Breast epithelium (tissue), 4 donors: Measurements from ENCODE around the gene TIAM2. TPM values are rescaled to one million over a fixed set of nuclear protein-coding genes. Genes with fewer than 3 reads are reported as not detected.

Experiments
- DNase-seq, 2 donors: peaks; one replicate each; pipeline ENCODE4 v3.0.0-alpha.2; 2019; ENCODE audit warnings: low spot score in 2 of 2
- H3K27ac ChIP-seq, 2 donors: fragments of 200-600 bp; sonication (generic) in 1 of 2; one replicate each; pipeline ENCODE4 v1.5.1; 2016 to 2019; ENCODE audit warnings: mild to moderate bottlenecking in 1 of 2
- H3K27me3 ChIP-seq, 2 donors: fragments of 200-600 bp; sonication (generic) in 1 of 2; one replicate each; pipeline versions ENCODE4 v1.5.1 to v1.6.0; 2017 to 2019; ENCODE audit warnings: control low read depth in 1 of 2, mild to moderate bottlenecking in 1 of 2
- H3K36me3 ChIP-seq: fragments of 200-600 bp; one replicate; pipeline ENCODE4 v1.5.1; 2019
- H3K4me1 ChIP-seq, 2 donors: fragments of 200-600 bp; sonication (generic); one replicate each; pipeline ENCODE4 v1.5.1; 2016 to 2019; ENCODE audit warnings: control low read depth in 1 of 2
- H3K4me3 ChIP-seq, 3 donors: fragments of 200-600 bp; sonication (generic); 1 replicate in 2 of 3; 2 replicates in 1 of 3; pipeline ENCODE4 v1.5.1; 2016 to 2019; ENCODE audit warnings: mild to moderate bottlenecking in 3 of 3, moderate library complexity in 2 of 3
- H3K9me3 ChIP-seq, 2 donors: fragments of 200-600 bp; sonication (generic) in 1 of 2; one replicate each; pipeline ENCODE4 v1.5.1; 2016 to 2019; ENCODE audit warnings: control low read depth in 1 of 2
- POLR2A ChIP-seq: fragments of 450-650 bp; IDR thresholded peaks from one replicate; pipeline ENCODE4 v1.6.1; 2016; ENCODE audit warnings: antibody characterized with exemption, mild to moderate bottlenecking, moderate library complexity
- POLR2AphosphoS5 ChIP-seq, 3 donors: sonication (generic); formaldehyde crosslinking; IDR thresholded peaks; one replicate each; pipeline ENCODE4 v1.6.1; 2017; ENCODE audit warnings: antibody characterized with exemption in 3 of 3
- intact Hi-C: fragments of 100-400 bp; cut with DNase I; formaldehyde crosslinking; loops from one replicate; pipeline ENCODE4 v1.15.1; 2023; ENCODE audit warnings: low total_unique reads
- total RNA-seq, 3 donors: library from RNA; depleted of rRNA; stranded (reverse); fragments of >200 nt; gene quantifications; one replicate each; pipeline ENCODE4 v1.1.0, GENCODE V29; 2016
- TF ChIP-seq, protein P1 (sequence below), 3 donors: fragments of 450-650 bp; IDR thresholded peaks; one replicate each; pipeline ENCODE4 v1.5.1; 2016 to 2017; ENCODE audit warnings: antibody characterized with exemption in 3 of 3, mild to moderate bottlenecking in 3 of 3, moderate library complexity in 3 of 3

TIAM2 gene
- total RNA-seq, 3 donors from 2014 or later, result 5.8 to 32.3 (median 12.8) TPM

DNA sequence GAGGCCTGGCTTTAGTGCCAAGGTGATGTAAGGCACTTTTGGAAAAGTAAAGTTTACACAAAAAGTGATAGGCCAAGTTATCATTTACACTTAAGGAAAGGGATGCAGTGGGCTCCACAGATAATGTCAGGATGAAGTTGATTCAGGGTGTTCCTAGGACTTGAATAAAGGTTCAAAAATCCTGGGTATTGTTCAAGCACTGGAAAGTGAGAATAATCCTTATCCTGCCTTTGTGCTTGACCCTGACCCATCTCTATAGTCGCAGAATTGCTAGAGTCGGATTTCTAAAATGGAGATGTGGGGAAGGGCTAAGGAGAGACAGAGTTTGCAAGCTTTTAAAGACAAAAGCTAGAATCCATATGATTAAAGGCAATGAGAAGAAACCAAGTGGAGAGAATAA lies 115.6 kb downstream of the TIAM2 start:
- TF ChIP-seq POLR2A (no peak), POLR2AphosphoS5 (IDR thresholded peaks at IDR 0.05) (no peak)
- TF ChIP-seq, protein P1, sequence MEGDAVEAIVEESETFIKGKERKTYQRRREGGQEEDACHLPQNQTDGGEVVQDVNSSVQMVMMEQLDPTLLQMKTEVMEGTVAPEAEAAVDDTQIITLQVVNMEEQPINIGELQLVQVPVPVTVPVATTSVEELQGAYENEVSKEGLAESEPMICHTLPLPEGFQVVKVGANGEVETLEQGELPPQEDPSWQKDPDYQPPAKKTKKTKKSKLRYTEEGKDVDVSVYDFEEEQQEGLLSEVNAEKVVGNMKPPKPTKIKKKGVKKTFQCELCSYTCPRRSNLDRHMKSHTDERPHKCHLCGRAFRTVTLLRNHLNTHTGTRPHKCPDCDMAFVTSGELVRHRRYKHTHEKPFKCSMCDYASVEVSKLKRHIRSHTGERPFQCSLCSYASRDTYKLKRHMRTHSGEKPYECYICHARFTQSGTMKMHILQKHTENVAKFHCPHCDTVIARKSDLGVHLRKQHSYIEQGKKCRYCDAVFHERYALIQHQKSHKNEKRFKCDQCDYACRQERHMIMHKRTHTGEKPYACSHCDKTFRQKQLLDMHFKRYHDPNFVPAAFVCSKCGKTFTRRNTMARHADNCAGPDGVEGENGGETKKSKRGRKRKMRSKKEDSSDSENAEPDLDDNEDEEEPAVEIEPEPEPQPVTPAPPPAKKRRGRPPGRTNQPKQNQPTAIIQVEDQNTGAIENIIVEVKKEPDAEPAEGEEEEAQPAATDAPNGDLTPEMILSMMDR (IDR thresholded peaks at IDR 0.05), result no peak
- DNase-seq, result no peak
- H3K4me3 ChIP-seq, result no peak overlapping the region
- intact Hi-C loops, result no loop called here
- H3K4me1 ChIP-seq, result no peaks in the 10 kb centered on the region
- no peaks in the 10 kb centered on the region for H3K36me3 ChIP-seq
- H3K27me3 ChIP-seq, result no peaks in the 10 kb centered on the region
- no peaks in the 10 kb centered on the region for H3K9me3 ChIP-seq
- H3K27ac ChIP-seq, result no peak overlapping the region

GRCh38 chr6:155112757-155113156 lies 117.6 kb downstream of the TIAM2 start:
- no peak overlapping the region for H3K27ac ChIP-seq
- intact Hi-C loops, result no loop called here
- DNase-seq, result no peak
- no peaks in the 10 kb centered on the region for H3K9me3 ChIP-seq
- H3K4me3 ChIP-seq, result no peak overlapping the region
- H3K4me1 ChIP-seq, result no peaks in the 10 kb centered on the region
- no peaks in the 10 kb centered on the region for H3K27me3 ChIP-seq
- TF ChIP-seq POLR2AphosphoS5 (IDR thresholded peaks at IDR 0.05) (no peak), POLR2A (no peak)
- TF ChIP-seq, protein P1 (IDR thresholded peaks at IDR 0.05), result no peak
- no peaks in the 10 kb centered on the region for H3K36me3 ChIP-seq

- intact Hi-C loops, result no loop called here
- H3K36me3 ChIP-seq, result no peaks in the 10 kb centered on the region
- H3K27ac ChIP-seq, result no peak overlapping the region
- H3K4me1 ChIP-seq, result no peaks in the 10 kb centered on the region
- H3K4me3 ChIP-seq, result no peak overlapping the region
- DNase-seq, result no peak
- no peaks in the 10 kb centered on the region for H3K27me3 ChIP-seq
- TF ChIP-seq POLR2A, result no peak
- TF ChIP-seq, protein P1 (IDR thresholded peaks at IDR 0.05), result no peak
- no peak for TF ChIP-seq POLR2AphosphoS5 (IDR thresholded peaks at IDR 0.05)
- H3K9me3 ChIP-seq, result no peaks in the 10 kb centered on the region
Observed at GRCh38 chr6:155115893-155116570, 120.9 kb downstream of the TIAM2 start.

GRCh38 chr6:155116571-155116910 lies 121.4 kb downstream of the TIAM2 start:
- H3K4me1 ChIP-seq, result no peaks in the 10 kb centered on the region
- H3K4me3 ChIP-seq, result no peak overlapping the region
- DNase-seq, result no peak
- H3K36me3 ChIP-seq, result no peaks in the 10 kb centered on the region
- H3K27ac ChIP-seq, result no peak overlapping the region
- no peaks in the 10 kb centered on the region for H3K9me3 ChIP-seq
- TF ChIP-seq POLR2AphosphoS5 (IDR thresholded peaks at IDR 0.05) (no peak), POLR2A (no peak)
- TF ChIP-seq, protein P1 (IDR thresholded peaks at IDR 0.05), result no peak
- intact Hi-C loops, result no loop called here
- H3K27me3 ChIP-seq, result no peaks in the 10 kb centered on the region

GRCh38 chr6:155117256-155117655 lies 122.1 kb downstream of the TIAM2 start:
- TF ChIP-seq POLR2AphosphoS5 (IDR thresholded peaks at IDR 0.05), result no peak
- TF ChIP-seq POLR2A, result no peak
- TF ChIP-seq, protein P1 (IDR thresholded peaks at IDR 0.05), result no peak
- H3K36me3 ChIP-seq, result no peaks in the 10 kb centered on the region
- no peak overlapping the region for H3K27ac ChIP-seq
- H3K9me3 ChIP-seq, result no peaks in the 10 kb centered on the region
- no peak overlapping the region for H3K4me3 ChIP-seq
- H3K4me1 ChIP-seq, result no peaks in the 10 kb centered on the region
- no peak for DNase-seq
- no peaks in the 10 kb centered on the region for H3K27me3 ChIP-seq
- intact Hi-C loops, result no loop called here
